Stomach (tissue), 9 donors: ENCODE results near the gene CUEDC1. TPM values are rescaled to one million over a fixed set of nuclear protein-coding genes. Genes with fewer than 3 reads are reported as not detected.
"Not testable (repeated sequence)": the region's sequence is repeated elsewhere in the genome, so short reads cannot be mapped to it uniquely, and the experiment has no call there.

Source experiments
- DNase-seq, 2 donors: peaks; one replicate each; pipeline versions ENCODE4 v3.0.0 to v3.0.0-alpha.2; 2013 to 2019
- H3K27ac ChIP-seq, 5 donors: fragments of 200-600 bp in 4 of 5; sonication (generic) in 4 of 5; one replicate each; pipeline ENCODE4 v1.5.1; 2013 to 2019; ENCODE audit warnings: mild to moderate bottlenecking in 1 of 5, moderate library complexity in 1 of 5
- H3K27me3 ChIP-seq, 3 donors: fragments of 200-600 bp; sonication (generic); one replicate each; pipeline ENCODE4 v1.5.1; 2017 to 2019; ENCODE audit warnings: mixed run types in 1 of 3
- H3K36me3 ChIP-seq, 4 donors: fragments of 200-600 bp; sonication (generic); 1 replicate in 3 of 4; 2 replicates in 1 of 4; pipeline ENCODE4 v1.5.1; 2016 to 2019
- H3K4me1 ChIP-seq, 4 donors: fragments of 200-600 bp; sonication (generic); one replicate each; pipeline ENCODE4 v1.5.1; 2016 to 2019
- H3K4me3 ChIP-seq, 4 donors: fragments of 200-600 bp; sonication (generic) in 3 of 4; one replicate each; pipeline ENCODE4 v1.5.1; 2016 to 2019; ENCODE audit warnings: mild to moderate bottlenecking in 1 of 4
- H3K9me3 ChIP-seq, 4 donors: fragments of 200-600 bp; sonication (generic); one replicate each; pipeline ENCODE4 v1.5.1; 2016 to 2019
- EP300 ChIP-seq: sonication (generic); formaldehyde crosslinking; IDR thresholded peaks from one replicate; pipeline ENCODE4 v1.6.1; 2017; ENCODE audit warnings: antibody characterized with exemption
- POLR2A ChIP-seq, 4 donors: fragments of 450-650 bp; IDR thresholded peaks; one replicate each; pipeline ENCODE4 v1.6.1; 2016; ENCODE audit warnings: antibody characterized with exemption in 4 of 4, control low read depth in 2 of 4, mild to moderate bottlenecking in 1 of 4, moderate library complexity in 1 of 4
- POLR2AphosphoS5 ChIP-seq, 3 donors: sonication (generic); formaldehyde crosslinking; IDR thresholded peaks; one replicate each; pipeline ENCODE4 v1.6.1; 2016; ENCODE audit warnings: antibody characterized with exemption in 3 of 3
- WGBS, 5 donors: extraction: QIAGEN DNeasy Blood & Tissue Kit in 3 of 5; methylation state at CpG; one replicate each; pipeline versions ENCODE4 v1.1.5 to v1.1.7; 2013 to 2018; 5-methylcytosine and 5-hydroxymethylcytosine counted together
- intact Hi-C: fragments of 100-400 bp; cut with DNase I; formaldehyde crosslinking; loops from one replicate; pipeline ENCODE4 v1.15.1; 2023; ENCODE audit warnings: low total_unique reads
- polyA plus RNA-seq, 3 donors: library from polyadenylated mRNA; stranded (reverse); fragments of 200-250 nt; gene quantifications; one replicate each; pipeline ENCODE4 v1.2.3, GENCODE V29; 2013
- total RNA-seq, 5 donors: library from RNA; depleted of rRNA; stranded (reverse); fragments of >200 nt; gene quantifications; one replicate each; pipeline versions ENCODE4 v1.1.0 to v1.2.3, GENCODE V29; 2014 to 2016
- TF ChIP-seq, protein P1 (sequence below), 7 experiments: fragments of 450-650 bp in 4 of 7; fragments of 200-600 bp in 3 of 7; sonication (generic) in 3 of 7; IDR thresholded peaks; one replicate each; pipeline ENCODE4 v1.5.1; 2016 to 2019; ENCODE audit warnings: antibody characterized with exemption in 7 of 7, control low read depth in 2 of 7, mild to moderate bottlenecking in 1 of 7
- donor health status: healthy with polysubstance abuse.
- donor health status: Bipolar disorder and iron deficiency.
- donor health status: healthy.

The CUEDC1 gene
- total and polyA plus RNA-seq, 8 donors = 10.5 to 111 (median 21.7) TPM

DNA sequence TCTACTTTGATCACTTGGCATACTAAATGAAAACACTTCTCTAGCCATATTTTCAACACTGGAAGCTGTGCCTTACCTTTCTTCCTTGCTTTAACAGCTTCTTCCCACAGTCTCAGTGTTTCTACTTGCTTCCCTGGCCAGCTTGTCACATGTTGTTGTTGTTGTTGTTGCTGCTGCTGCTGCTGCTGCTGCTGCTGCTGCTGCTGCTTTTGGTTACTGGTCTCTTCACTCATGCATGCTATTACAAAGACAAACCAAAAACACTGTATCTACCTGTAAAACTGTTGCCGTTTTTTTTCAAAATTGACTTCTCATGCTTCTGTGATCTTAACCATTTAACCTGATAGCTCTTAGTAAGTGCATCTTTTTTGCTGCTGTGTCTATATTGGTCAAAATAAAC, 23.9 kb upstream of the CUEDC1 start:
- no peak overlapping the region for H3K4me3 ChIP-seq
- H3K4me1 ChIP-seq = peaks cover 27 to 72% (median 54%) of the 10 kb centered on the region in 4 donors
- no peak overlapping the region for H3K27ac ChIP-seq
- TF ChIP-seq, protein P1, sequence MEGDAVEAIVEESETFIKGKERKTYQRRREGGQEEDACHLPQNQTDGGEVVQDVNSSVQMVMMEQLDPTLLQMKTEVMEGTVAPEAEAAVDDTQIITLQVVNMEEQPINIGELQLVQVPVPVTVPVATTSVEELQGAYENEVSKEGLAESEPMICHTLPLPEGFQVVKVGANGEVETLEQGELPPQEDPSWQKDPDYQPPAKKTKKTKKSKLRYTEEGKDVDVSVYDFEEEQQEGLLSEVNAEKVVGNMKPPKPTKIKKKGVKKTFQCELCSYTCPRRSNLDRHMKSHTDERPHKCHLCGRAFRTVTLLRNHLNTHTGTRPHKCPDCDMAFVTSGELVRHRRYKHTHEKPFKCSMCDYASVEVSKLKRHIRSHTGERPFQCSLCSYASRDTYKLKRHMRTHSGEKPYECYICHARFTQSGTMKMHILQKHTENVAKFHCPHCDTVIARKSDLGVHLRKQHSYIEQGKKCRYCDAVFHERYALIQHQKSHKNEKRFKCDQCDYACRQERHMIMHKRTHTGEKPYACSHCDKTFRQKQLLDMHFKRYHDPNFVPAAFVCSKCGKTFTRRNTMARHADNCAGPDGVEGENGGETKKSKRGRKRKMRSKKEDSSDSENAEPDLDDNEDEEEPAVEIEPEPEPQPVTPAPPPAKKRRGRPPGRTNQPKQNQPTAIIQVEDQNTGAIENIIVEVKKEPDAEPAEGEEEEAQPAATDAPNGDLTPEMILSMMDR (IDR thresholded peaks at IDR 0.05) = no peak
- H3K27me3 ChIP-seq = no peaks in the 10 kb centered on the region
- no peaks in the 10 kb centered on the region for H3K9me3 ChIP-seq
- H3K36me3 ChIP-seq = peaks cover 62 to 93% (median 89%) of the 10 kb centered on the region in 4 donors
- intact Hi-C loops = no loop called here
- DNase-seq = no peak
- WGBS, 5 donors = 33 to 87% (median 81%) methylated on average over 1 of the region's 1 CpG

DNA sequence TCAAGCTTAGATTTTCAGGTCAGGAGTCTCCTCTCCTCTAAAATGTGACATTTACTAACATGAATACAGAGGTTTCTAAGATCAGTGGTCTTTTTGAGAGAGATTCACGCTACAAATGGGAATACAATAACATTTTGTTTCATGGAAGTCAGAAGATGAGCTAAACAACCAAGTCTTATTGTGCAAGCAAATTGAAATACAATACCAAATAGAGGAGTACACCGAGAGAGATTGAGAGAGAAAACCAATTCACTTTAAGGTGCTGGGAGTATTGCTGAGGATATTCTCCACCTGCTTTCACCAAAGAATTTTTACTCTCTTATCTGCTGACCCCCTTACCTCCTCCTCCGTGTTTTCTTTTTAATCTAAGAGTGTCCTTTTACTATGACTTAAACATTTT, 21.4 kb upstream of the CUEDC1 start:
- no peak overlapping the region for H3K4me3 ChIP-seq
- H3K27ac ChIP-seq = no peak overlapping the region
- intact Hi-C loops = no loop called here
- H3K27me3 ChIP-seq = no peaks in the 10 kb centered on the region
- peaks cover 14 to 48% (median 32%) of the 10 kb centered on the region in 4 donors for H3K4me1 ChIP-seq
- WGBS, 5 donors = 74 to 84% (median 81%) methylated on average over 3 of the region's 3 CpGs
- no peaks in the 10 kb centered on the region for H3K9me3 ChIP-seq
- no peak for DNase-seq
- H3K36me3 ChIP-seq = peaks cover 67 to 99% (median 93%) of the 10 kb centered on the region in 4 donors
- TF ChIP-seq POLR2A (IDR thresholded peaks at IDR 0.05) (no peak), POLR2AphosphoS5 (IDR thresholded peaks at IDR 0.05) (no peak), EP300 (no peak)
- TF ChIP-seq, protein P1 (IDR thresholded peaks at IDR 0.05) = no peak

DNA sequence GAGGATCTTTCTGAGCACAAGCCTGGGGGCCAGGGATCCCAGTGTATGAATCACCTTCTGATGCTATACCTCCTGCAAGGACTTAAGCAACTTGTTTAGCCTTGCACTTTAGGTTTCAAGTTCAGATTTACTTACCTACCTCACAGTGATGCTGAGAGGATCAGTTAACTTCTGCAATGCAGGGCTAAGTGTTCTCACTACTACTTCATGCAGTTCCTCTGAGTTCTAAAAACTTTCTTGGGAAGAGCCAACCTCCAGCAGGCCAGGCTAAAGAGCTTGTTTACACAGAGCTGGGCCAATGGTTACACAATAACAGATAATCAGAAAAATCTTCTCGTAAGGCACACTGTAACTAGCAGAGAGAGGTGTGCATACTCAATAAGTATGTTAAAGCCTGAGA, 19.8 kb upstream of the CUEDC1 start:
- Histone ChIP-seq H3K27ac (peak overlapping the region in 3 of 5 donors; percentile 19 to 56 (median 39)), H3K27me3 (no peaks in the 10 kb centered on the region), H3K4me3 (no peak overlapping the region), H3K36me3 (peaks cover 58 to 84% (median 79%) of the 10 kb centered on the region in 4 donors), H3K4me1 (peaks cover 14 to 32% (median 24%) of the 10 kb centered on the region in 4 donors), H3K9me3 (no peaks in the 10 kb centered on the region)
- no peak for DNase-seq
- intact Hi-C loops = no loop called here
- WGBS, 5 donors = 18 to 33% (median 20%) methylated on average over 1 of the region's 1 CpG
- TF ChIP-seq, protein P1 (IDR thresholded peaks at IDR 0.05) = no peak
- TF ChIP-seq EP300 = no peak
- no peak for TF ChIP-seq POLR2AphosphoS5 (IDR thresholded peaks at IDR 0.05)
- no peak for TF ChIP-seq POLR2A (IDR thresholded peaks at IDR 0.05)

DNA sequence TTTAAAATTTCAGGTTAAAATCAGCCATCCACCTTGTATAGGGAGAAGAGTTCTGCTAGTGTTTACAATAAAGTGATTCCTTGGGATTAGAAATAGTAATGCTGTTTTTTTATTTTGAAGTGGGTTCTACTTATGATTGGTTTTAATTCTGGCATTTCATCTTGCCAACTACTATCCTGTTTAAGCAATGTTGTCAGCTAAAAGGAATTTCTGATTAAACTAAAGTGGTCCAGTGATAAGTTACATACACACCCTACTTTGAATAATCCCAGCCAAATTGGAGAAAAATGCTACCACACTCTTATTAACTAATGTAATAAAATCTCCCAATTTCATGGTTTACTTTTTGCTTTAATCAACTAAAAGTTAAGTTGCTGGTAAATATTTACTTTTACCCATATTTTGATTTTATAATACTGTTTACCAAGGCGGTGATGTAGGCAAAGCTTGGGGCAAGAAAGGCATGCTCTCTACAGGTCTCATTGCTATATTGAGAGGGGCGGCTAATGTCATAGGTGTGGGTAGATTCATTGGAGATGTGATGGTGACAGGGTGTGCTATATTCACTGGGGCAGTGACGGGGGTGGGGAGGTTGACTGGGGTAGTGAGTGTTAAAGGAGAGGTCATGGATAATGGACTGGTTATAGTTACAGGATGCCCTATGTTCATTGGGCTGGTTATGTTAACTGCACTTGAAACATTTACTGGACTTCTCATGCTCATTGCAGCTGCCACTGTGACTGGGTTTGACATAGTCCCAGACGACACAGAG, 19.0 kb upstream of the CUEDC1 start:
- Histone ChIP-seq H3K27ac (peak overlapping the region in 2 of 5 donors; percentile 19 to 56), H3K4me1 (peaks cover 14 to 30% (median 23%) of the 10 kb centered on the region in 4 donors), H3K36me3 (peaks cover 52 to 76% (median 71%) of the 10 kb centered on the region in 4 donors)
- intact Hi-C loops, DNase-seq, H3K9me3 ChIP-seq, H3K27me3 ChIP-seq, H3K4me3 ChIP-seq: not testable (repeated sequence)
- 70 to 83% (median 77%) methylated on average over 4 of the region's 4 CpGs for WGBS, 5 donors

DNA sequence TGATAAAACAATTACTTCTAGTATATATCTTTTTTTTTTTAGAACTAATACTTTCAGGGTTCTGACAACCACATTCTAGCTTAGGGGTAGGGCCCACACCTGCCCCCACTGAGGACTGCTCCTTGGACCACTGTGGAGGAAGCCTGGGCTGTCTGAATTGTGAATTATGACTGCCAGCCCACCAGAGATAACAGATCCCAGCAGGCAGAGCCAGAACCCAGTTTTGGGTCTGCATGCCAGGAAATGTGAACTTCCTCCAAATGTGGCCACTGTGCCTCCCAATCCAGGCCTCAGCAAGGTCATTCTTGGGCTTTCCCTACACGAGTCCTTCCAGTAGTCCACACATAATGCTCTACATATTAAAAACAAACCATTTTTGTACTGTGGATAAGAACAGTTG, 16.9 kb upstream of the CUEDC1 start:
- Histone ChIP-seq H3K4me1 (peaks cover 14 to 21% (median 19%) of the 10 kb centered on the region in 4 donors), H3K9me3 (no peaks in the 10 kb centered on the region), H3K27ac (no peak overlapping the region), H3K27me3 (no peaks in the 10 kb centered on the region), H3K4me3 (no peak overlapping the region), H3K36me3 (peaks cover 33 to 55% (median 50%) of the 10 kb centered on the region in 4 donors)
- TF ChIP-seq, protein P1 (IDR thresholded peaks at IDR 0.05) = no peak
- TF ChIP-seq POLR2A (IDR thresholded peaks at IDR 0.05) = no peak
- no peak for TF ChIP-seq EP300
- TF ChIP-seq POLR2AphosphoS5 (IDR thresholded peaks at IDR 0.05) = no peak
- no peak for DNase-seq
- 34 to 39% (median 38%) methylated on average over 1 of the region's 1 CpG for WGBS, 5 donors
- intact Hi-C loops = no loop called here
